ENCODE results near the gene CACNA1H. TPM values are rescaled to one million over a fixed set of nuclear protein-coding genes. Genes with fewer than 3 reads are reported as not detected.

CACNA1H gene
- total and polyA plus RNA-seq, 7 donors: 0.46 to 181 (median 37.0) TPM

DNA sequence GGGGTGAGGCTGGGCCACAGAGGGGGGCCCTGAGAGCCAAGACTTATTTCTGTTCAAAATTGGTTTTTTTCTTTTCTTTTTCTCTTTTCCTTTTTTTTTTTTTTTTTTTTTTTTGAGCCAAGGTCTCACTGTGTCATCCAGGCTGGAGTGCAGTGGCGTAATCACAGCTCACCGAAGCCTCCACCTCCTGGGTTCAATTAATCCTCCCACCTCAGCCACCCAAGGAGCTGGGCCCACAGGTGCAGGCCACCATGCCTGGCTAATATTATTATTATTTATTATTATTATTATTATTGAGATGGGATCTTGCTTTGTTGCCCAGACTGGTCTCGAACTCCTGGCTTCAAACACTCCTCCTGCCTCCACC is 17.5 kb upstream of the CACNA1H start:
- Histone ChIP-seq H3K36me3 (no peaks in the 10 kb centered on the region), H3K9me3 (no peaks in the 10 kb centered on the region), H3K27ac (no peak overlapping the region), H3K27me3 (no peaks in the 10 kb centered on the region), H3K4me3 (no peak overlapping the region), H3K4me1 (no peaks in the 10 kb centered on the region)
- intact Hi-C loops (cut with DNase I): no loop called here
- TF ChIP-seq EP300 (IDR thresholded peaks at IDR 0.05) (no peak), CTCF (IDR thresholded peaks at IDR 0.05) (no peak), POLR2AphosphoS5 (IDR thresholded peaks at IDR 0.05) (no peak), POLR2A (IDR thresholded peaks at IDR 0.05) (no peak)
- no peak for DNase-seq
- 25 to 77% methylated on average over 3 of the region's 3 CpGs for WGBS, 2 donors

DNA sequence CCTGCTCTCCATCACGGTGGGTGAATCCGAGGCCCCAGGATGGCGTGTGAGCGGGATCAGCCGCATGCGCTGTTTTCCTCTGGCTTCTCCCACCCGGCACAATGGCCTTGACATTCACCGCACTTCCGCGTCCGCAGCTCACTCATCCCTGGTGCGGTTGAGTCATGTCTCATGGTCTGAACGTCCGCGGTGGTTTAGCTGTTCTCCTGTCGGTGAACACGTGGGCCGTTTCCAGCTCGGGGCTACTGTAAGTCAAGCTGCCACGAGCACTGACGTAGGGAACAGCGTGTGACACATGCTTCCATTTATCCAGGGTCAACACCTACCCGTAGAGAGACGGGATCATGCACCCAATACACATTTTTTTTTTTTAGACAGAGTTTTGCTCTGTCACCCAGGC is 15.3 kb upstream of the CACNA1H start:
- no peaks in the 10 kb centered on the region for H3K36me3 ChIP-seq
- 86 to 88% methylated on average over 24 of the region's 24 CpGs for WGBS, 2 donors
- no peaks in the 10 kb centered on the region for H3K4me1 ChIP-seq
- intact Hi-C loops (cut with DNase I): no loop called here
- H3K27ac ChIP-seq: no peak overlapping the region
- TF ChIP-seq EP300 (IDR thresholded peaks at IDR 0.05) (no peak), CTCF (IDR thresholded peaks at IDR 0.05) (no peak), POLR2AphosphoS5 (IDR thresholded peaks at IDR 0.05) (no peak), POLR2A (IDR thresholded peaks at IDR 0.05) (no peak)
- no peaks in the 10 kb centered on the region for H3K27me3 ChIP-seq
- DNase-seq: no peak
- no peaks in the 10 kb centered on the region for H3K9me3 ChIP-seq
- no peak overlapping the region for H3K4me3 ChIP-seq

DNA sequence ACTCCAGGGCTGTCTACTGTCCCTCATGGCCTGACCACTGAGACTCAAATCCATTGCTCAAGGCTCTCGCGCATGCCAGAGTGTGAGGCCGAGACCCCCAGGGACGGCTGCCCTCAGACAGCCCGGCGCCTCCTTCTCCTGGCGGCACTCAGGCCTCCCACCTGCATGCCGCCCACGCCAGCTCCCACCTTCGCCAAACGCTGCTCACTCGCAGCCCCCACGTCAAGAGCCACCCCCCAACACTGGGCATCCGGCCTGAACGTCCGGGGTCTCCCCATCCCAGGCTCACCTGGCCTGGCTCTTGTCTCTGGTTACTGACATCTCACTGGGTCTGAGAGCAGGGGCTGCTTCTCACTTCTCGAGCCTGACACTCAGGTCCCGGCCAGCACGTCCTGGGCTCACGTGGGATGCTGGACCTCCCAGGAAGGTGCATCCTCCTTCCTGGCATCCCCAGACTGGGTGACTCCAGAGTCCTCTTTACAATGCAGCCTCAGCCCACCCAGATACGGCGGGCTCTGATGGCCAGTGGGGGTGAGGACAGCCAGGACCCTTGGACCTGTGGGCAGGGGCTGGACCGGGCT is 12.2 kb upstream of the CACNA1H start:
- 80 to 82% methylated on average over 23 of the region's 23 CpGs for WGBS, 2 donors
- no peaks in the 10 kb centered on the region for H3K27me3 ChIP-seq
- no peaks in the 10 kb centered on the region for H3K9me3 ChIP-seq
- DNase-seq: no peak
- intact Hi-C loops (cut with DNase I): no loop called here
- H3K36me3 ChIP-seq: no peaks in the 10 kb centered on the region
- H3K27ac ChIP-seq: no peak overlapping the region
- no peak for TF ChIP-seq POLR2AphosphoS5 (IDR thresholded peaks at IDR 0.05)
- no peak overlapping the region for H3K4me3 ChIP-seq
- no peaks in the 10 kb centered on the region for H3K4me1 ChIP-seq

GRCh38 chr16:1141191-1141590 is 11.7 kb upstream of the CACNA1H start:
- Histone ChIP-seq H3K4me1 (no peaks in the 10 kb centered on the region), H3K36me3 (no peaks in the 10 kb centered on the region), H3K4me3 (no peak overlapping the region), H3K27me3 (no peaks in the 10 kb centered on the region), H3K27ac (no peak overlapping the region), H3K9me3 (no peaks in the 10 kb centered on the region)
- intact Hi-C loops (cut with DNase I): no loop called here
- WGBS, 2 donors: 13 to 44% methylated on average over 8 of the region's 8 CpGs
- TF ChIP-seq CTCF (IDR thresholded peaks at IDR 0.05) (no peak), EP300 (IDR thresholded peaks at IDR 0.05) (no peak), POLR2A (IDR thresholded peaks at IDR 0.05) (no peak), POLR2AphosphoS5 (IDR thresholded peaks at IDR 0.05) (no peak)
- no peak for DNase-seq

GRCh38 chr16:1141716-1142115 is 11.2 kb upstream of the CACNA1H start:
- Histone ChIP-seq H3K4me3 (no peak overlapping the region), H3K36me3 (no peaks in the 10 kb centered on the region), H3K27me3 (no peaks in the 10 kb centered on the region), H3K9me3 (no peaks in the 10 kb centered on the region), H3K27ac (no peak overlapping the region), H3K4me1 (no peaks in the 10 kb centered on the region)
- intact Hi-C loops (cut with DNase I): no loop called here
- 53 to 72% methylated on average over 8 of the region's 8 CpGs for WGBS, 2 donors
- TF ChIP-seq POLR2AphosphoS5 (IDR thresholded peaks at IDR 0.05) (no peak), POLR2A (IDR thresholded peaks at IDR 0.05) (no peak), CTCF (IDR thresholded peaks at IDR 0.05) (no peak), EP300 (IDR thresholded peaks at IDR 0.05) (no peak)
- no peak for DNase-seq
